Measurements from ENCODE around the gene TNS3.

DNA sequence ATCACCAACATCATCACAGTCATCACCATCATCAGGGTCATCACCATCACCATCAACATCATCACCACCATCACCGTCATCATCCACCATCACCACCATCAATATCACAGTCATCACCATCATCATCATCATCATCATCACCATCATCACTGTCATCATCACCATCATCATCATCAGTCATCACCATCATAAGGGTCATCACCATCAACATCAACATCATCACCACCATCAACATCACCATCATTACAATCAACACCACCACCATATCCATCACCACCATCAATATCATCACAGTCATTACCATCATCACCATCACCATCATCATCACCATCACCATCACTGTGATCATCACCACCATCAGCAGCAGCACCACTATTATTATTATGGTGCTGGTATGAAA is 218.9 kb downstream of the TNS3 start:
- TF ChIP-seq, protein P1, sequence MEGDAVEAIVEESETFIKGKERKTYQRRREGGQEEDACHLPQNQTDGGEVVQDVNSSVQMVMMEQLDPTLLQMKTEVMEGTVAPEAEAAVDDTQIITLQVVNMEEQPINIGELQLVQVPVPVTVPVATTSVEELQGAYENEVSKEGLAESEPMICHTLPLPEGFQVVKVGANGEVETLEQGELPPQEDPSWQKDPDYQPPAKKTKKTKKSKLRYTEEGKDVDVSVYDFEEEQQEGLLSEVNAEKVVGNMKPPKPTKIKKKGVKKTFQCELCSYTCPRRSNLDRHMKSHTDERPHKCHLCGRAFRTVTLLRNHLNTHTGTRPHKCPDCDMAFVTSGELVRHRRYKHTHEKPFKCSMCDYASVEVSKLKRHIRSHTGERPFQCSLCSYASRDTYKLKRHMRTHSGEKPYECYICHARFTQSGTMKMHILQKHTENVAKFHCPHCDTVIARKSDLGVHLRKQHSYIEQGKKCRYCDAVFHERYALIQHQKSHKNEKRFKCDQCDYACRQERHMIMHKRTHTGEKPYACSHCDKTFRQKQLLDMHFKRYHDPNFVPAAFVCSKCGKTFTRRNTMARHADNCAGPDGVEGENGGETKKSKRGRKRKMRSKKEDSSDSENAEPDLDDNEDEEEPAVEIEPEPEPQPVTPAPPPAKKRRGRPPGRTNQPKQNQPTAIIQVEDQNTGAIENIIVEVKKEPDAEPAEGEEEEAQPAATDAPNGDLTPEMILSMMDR (IDR thresholded peaks at IDR 0.05) = no peak
- TF ChIP-seq POLR2AphosphoS5 (IDR thresholded peaks at IDR 0.05) = no peak
- no peak for TF ChIP-seq POLR2A (IDR thresholded peaks at IDR 0.05; ENCODE audit: low read depth)
